ENCODE measurements around the gene FPR1. TPM values are rescaled to one million over a fixed set of nuclear protein-coding genes. Genes with fewer than 3 reads are reported as not detected.

FPR1 gene
- total RNA-seq, 2 donors from 2014 or later: 0.67 to 1.3 TPM

- ATAC-seq (no peak), DNase-seq (no peak)
- intact Hi-C loops (cut with DNase I, micrococcal nuclease): no loop called here
Observed at GRCh38 chr19:51713319-51714285, 38.1 kb downstream of the FPR1 start.

GRCh38 chr19:51712461-51713081, 39.1 kb downstream of the FPR1 start:
- DNase-seq (no peak), ATAC-seq (peak; percentile 51)
- intact Hi-C loops (cut with DNase I, micrococcal nuclease): no loop called here

- ATAC-seq (no peak), DNase-seq (no peak)
- intact Hi-C loops (cut with DNase I, micrococcal nuclease): no loop called here
Observed at GRCh38 chr19:51711702-51712101, 40.0 kb downstream of the FPR1 start.

DNA sequence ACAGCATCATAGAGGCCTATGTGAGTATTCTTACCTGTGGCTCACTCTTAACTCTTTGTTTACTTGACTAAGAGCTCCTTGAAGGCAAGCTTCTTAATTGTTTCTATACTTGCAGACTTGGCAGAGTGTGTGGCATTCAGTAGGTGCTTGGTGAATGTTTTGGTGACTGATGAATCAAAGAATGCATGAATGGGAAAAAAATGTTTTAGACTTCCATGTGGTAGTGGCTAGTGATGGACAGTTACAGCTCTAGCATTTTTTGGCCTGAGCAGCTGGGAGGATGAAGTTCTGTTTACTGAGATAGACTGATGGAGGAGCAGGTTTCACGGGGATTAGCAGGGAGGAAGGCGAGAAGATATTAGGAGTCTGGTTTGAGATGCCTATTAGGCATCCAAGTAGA, 41.5 kb downstream of the FPR1 start:
- ATAC-seq (no peak), DNase-seq (no peak)
- intact Hi-C loops (cut with DNase I, micrococcal nuclease): no loop called here

GRCh38 chr19:51709575-51709974, 42.1 kb downstream of the FPR1 start:
- DNase-seq (no peak), ATAC-seq (no peak)
- intact Hi-C loops (cut with DNase I, micrococcal nuclease): no loop called here

GRCh38 chr19:51708811-51709210, 42.9 kb downstream of the FPR1 start:
- no peak for DNase-seq
- intact Hi-C loops (cut with DNase I, micrococcal nuclease): no loop called here
- no peak for ATAC-seq

DNA sequence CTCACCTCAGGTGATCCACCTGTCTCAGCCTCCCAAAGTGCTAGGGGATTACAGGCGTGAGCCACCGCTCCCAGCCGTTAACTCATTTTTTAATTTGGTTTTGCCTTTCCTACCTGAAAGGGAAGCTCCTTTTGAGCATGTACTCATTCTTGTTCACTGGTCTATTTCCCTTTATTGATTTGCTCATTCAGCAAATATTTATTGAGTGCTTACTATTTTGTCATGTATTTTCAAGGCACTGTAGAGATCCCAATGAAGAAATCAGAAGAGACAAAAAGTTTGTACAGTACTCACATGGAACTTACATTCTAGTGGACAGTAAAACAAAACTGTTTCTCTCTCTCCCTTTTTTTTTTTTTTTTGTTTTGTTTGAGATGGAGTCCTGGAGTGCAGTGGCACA, 44.8 kb downstream of the FPR1 start:
- ATAC-seq: no peak
- no peak for DNase-seq
- intact Hi-C loops (cut with DNase I, micrococcal nuclease): no loop called here

GRCh38 chr19:51706296-51706695, 45.4 kb downstream of the FPR1 start:
- ATAC-seq (no peak), DNase-seq (no peak)
- intact Hi-C loops (cut with DNase I, micrococcal nuclease): no loop called here

- no peak for DNase-seq
- intact Hi-C loops (cut with DNase I, micrococcal nuclease): no loop called here
- no peak for ATAC-seq
Observed at GRCh38 chr19:51704626-51705025, 47.1 kb downstream of the FPR1 start.

GRCh38 chr19:51703575-51704515, 47.8 kb downstream of the FPR1 start:
- peak; percentile 96 to 99 for DNase-seq
- intact Hi-C loops (cut with DNase I, micrococcal nuclease): no loop called here
- ATAC-seq: peak; percentile 97

- peak; percentile 28 for ATAC-seq
- intact Hi-C loops (cut with DNase I, micrococcal nuclease): no loop called here
Observed at GRCh38 chr19:51702825-51703574, 48.7 kb downstream of the FPR1 start.

DNA sequence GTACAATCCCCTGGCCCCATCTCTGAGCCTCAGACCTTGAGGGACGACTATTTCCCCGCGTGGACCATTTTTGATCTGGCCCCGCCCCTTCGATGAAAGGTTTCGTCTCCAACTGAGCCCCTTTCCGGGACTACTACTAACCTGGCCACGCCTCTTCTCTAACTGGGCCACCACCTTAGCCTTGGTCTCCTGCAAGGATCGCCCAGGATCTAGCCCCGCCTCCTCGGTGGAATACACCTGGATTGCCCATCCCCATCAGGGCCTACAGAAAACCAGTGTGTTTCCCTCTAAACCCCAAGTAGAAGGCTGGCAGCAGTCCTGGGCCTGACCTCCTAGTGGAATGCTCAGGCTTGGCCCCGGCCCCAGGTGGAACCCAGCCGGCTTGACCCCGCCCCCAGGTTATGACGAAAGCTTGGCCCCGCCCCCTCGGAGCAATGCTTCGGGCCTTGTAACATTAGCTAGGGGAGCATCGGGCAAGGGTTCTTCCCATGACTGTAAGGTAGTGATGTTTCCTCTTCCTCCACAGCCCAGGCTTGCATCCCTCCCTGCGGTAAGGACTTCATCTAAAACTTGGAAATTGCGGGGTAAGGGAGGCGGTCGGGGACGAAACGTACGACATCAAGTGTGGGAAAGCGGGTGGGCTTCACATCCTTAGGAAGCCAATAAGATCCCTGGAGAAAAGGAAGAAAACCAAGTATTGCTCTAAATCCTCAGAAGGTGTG, 49.4 kb downstream of the FPR1 start:
- intact Hi-C loops (cut with DNase I, micrococcal nuclease): no loop called here
- peak; percentile 66 to 70 for DNase-seq
- peak; percentile 9 for ATAC-seq

More at GRCh38 chr19:51702825-51703574, 48.7 kb downstream of the FPR1 start:
- DNase-seq: peak; percentile 52 to 72

DNA sequence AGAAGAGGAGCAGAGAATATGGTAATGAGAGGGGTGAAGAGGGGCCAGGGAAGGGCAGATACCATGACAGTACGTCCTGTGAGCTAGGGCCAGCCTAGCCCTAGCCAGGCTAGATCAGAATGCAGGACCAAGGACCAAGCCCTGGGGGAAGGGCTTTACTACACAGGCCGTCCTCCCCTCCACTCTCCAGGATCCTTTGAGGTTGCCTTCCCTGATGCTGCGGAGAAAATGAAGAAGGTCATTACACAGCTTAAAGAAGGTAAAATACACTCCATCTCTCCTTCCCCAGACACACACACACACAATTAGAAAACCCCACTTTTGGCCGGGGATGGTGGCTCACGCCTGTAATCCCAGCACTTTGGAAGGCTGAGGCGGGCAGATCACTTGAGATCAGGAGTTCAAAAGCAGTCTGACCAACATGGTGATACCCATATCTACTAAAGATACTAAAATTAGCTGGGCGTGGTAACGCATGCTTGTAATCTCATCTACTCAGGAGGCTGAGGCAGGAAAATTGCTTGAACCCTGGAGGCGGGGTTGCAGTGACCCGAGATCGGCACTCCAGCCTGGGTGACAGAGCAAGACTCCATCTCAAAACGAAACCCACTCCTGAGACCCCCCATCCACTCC, 50.1 kb downstream of the FPR1 start:
- intact Hi-C loops (cut with DNase I, micrococcal nuclease): no loop called here
- no peak for DNase-seq
- ATAC-seq: no peak

DNA sequence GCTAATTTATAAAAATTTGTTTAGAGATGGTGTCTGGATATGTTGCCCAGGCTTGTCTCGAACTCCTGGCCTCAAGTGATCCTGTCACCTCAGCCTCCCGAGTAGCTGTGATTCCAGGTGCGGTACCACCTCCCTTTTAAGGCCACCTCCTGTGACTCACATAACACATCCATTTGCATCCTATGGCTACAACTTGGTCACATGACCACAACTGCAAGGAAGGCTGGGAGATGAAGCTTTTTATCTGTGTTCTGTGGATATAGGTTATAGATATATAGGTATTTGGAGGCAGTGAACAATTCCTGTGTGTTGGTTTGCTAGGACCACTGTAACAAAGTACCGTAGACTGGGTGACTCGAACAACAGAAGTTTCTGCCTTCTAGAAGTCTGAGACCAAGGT, 52.5 kb downstream of the FPR1 start:
- DNase-seq (no peak), ATAC-seq (no peak)
- intact Hi-C loops (cut with DNase I, micrococcal nuclease): no loop called here

GRCh38 chr19:51698296-51698695, 53.4 kb downstream of the FPR1 start:
- no peak for DNase-seq

DNA sequence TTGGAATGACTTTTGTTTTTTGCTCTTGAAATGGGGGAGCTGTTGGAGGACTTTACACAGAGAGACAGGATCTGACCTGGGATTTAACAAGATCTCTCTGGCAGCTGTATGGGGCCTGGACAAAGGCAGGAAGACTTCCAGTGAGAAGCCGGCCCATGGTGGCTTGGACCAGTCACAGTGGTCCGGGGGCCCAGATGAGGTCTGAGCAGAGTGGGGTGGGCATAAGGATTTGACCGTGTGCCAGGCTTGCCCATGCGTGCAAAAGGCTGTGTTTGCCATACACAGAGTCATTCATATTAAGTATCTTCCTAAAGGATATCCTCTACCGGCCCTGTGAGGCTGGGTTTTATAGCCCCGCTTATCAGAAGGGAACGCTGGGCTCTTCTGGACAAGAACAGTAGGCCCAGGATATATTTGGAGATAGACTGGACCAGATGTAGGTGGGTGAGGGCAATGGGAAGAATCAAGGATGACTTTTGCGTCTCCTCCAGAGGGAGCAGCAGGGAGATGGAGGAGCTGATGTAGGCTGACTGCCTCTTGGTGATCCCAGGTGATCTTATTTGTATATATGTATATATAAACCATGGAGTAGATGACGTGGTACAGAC, 54.4 kb downstream of the FPR1 start:
- ATAC-seq (no peak), DNase-seq (no peak)
- intact Hi-C loops (cut with DNase I, micrococcal nuclease): no loop called here

More at GRCh38 chr19:51698296-51698695, 53.4 kb downstream of the FPR1 start:
- intact Hi-C loops (cut with DNase I, micrococcal nuclease): no loop called here
- ATAC-seq: no peak

DNA sequence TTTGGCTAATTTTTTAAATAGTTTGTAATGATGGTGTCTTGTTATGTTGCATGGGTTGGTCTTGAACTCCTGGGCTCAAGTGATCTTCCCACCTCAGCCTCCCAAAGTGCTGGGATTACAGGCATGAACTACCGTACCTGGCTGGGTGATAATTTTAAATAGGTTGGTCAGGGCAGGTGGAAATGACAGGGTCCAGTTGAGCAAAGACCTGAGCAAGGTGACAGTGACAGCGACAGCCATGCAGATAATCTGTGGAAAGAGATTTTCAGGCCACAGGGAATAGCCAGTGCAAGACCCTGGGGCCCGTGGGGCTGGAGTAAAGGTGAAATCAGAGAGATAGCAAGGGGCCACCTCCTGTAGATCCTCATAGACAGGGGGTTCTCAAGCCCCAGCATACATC, 55.1 kb downstream of the FPR1 start:
- ATAC-seq (no peak), DNase-seq (no peak)
- intact Hi-C loops (cut with DNase I, micrococcal nuclease): no loop called here
